DMS114 treated with DMSO at 0.1 percent for 48 hours (cell line): ENCODE measurements around the gene FEN1.
A peak's percentile ranks its signal among the peaks of the same experiment; 100 is the strongest.

Experiments used
- DNase-seq: peaks from one replicate; lab custom pipeline; 2025; ENCODE audit not compliant: unreplicated experiment; lab: John Stamatoyannopoulos, UW

The FEN1 gene

GRCh38 chr11:61774411-61774810 lies 18.3 kb upstream of the FEN1 start:
- no peak for DNase-seq

- DNase-seq = no peak
These were observed 17.6 kb upstream of the FEN1 start for GRCh38 chr11:61775106-61775505.

GRCh38 chr11:61775606-61776554 lies 16.8 kb upstream of the FEN1 start:
- DNase-seq = no peak

- peak; percentile 35 for DNase-seq
These were observed 16.1 kb upstream of the FEN1 start for GRCh38 chr11:61776561-61777075.

GRCh38 chr11:61777234-61778090 lies 15.2 kb upstream of the FEN1 start:
- no peak for DNase-seq

GRCh38 chr11:61778357-61778886 lies 14.3 kb upstream of the FEN1 start:
- no peak for DNase-seq

- DNase-seq = no peak
These were observed 13.6 kb upstream of the FEN1 start for GRCh38 chr11:61778920-61779650.

- DNase-seq = no peak
These were observed 12.8 kb upstream of the FEN1 start for GRCh38 chr11:61779666-61780525.

- no peak for DNase-seq
These were observed 12.0 kb upstream of the FEN1 start for GRCh38 chr11:61780581-61781162.

- no peak for DNase-seq
These were observed 11.1 kb upstream of the FEN1 start for GRCh38 chr11:61781585-61781984.

GRCh38 chr11:61782299-61782698 lies 10.4 kb upstream of the FEN1 start:
- DNase-seq = no peak

- no peak for DNase-seq
These were observed 9.9 kb upstream of the FEN1 start for GRCh38 chr11:61782841-61783240.

GRCh38 chr11:61783717-61784505 lies 8.8 kb upstream of the FEN1 start:
- DNase-seq = no peak

GRCh38 chr11:61784506-61784805 lies 8.3 kb upstream of the FEN1 start:
- DNase-seq = no peak

GRCh38 chr11:61785837-61786402 lies 6.8 kb upstream of the FEN1 start:
- DNase-seq = no peak

- peak; percentile 38 for DNase-seq
These were observed 4.7 kb upstream of the FEN1 start for GRCh38 chr11:61787928-61788491.

GRCh38 chr11:61791737-61792309 lies 888 bp upstream of the FEN1 start:
- DNase-seq = peak; percentile 53
